Esophagus muscularis mucosa (tissue), 4 donors: Measurements from ENCODE around the gene CFAP74. TPM values are rescaled to one million over a fixed set of nuclear protein-coding genes. Genes with fewer than 3 reads are reported as not detected.

Source experiments
- DNase-seq: peaks from one replicate; pipeline ENCODE4 v3.0.0-alpha.2; 2017; ENCODE audit errors: extremely low spot score
- H3K27ac ChIP-seq, 4 donors: fragments of 200-600 bp; sonication (generic); replicated peaks in 1 of 4; 1 replicate in 3 of 4; 2 replicates in 1 of 4; pipeline ENCODE4 v1.5.1; 2016 to 2019; ENCODE audit warnings: mild to moderate bottlenecking in 1 of 4
- H3K27me3 ChIP-seq, 4 donors: fragments of 200-600 bp; sonication (generic); one replicate each; pipeline versions ENCODE4 v1.5.1 to v1.6.0; 2016 to 2019
- H3K36me3 ChIP-seq, 4 donors: fragments of 200-600 bp; sonication (generic); one replicate each; pipeline ENCODE4 v1.5.1; 2016 to 2019
- H3K4me1 ChIP-seq, 4 donors: fragments of 200-600 bp; sonication (generic); one replicate each; pipeline ENCODE4 v1.5.1; 2016 to 2019
- H3K4me3 ChIP-seq, 4 donors: fragments of 200-600 bp; sonication (generic); 1 replicate in 2 of 4; 2 replicates in 2 of 4; pipeline ENCODE4 v1.5.1; 2016 to 2019; ENCODE audit warnings: mild to moderate bottlenecking in 4 of 4, moderate library complexity in 1 of 4
- H3K9me3 ChIP-seq, 4 donors: fragments of 200-600 bp; sonication (generic); 1 replicate in 3 of 4; 2 replicates in 1 of 4; pipeline ENCODE4 v1.5.1; 2016 to 2019
- EP300 ChIP-seq: sonication (generic); formaldehyde crosslinking; IDR thresholded peaks from one replicate; pipeline ENCODE4 v1.6.1; 2017; ENCODE audit warnings: antibody characterized with exemption
- POLR2A ChIP-seq: fragments of 450-650 bp; IDR thresholded peaks from one replicate; pipeline ENCODE4 v1.6.1; 2017; ENCODE audit warnings: antibody characterized with exemption, moderate library complexity, mild to moderate bottlenecking, low read depth
- POLR2AphosphoS5 ChIP-seq, 2 donors: sonication (generic); formaldehyde crosslinking; IDR thresholded peaks; one replicate each; pipeline ENCODE4 v1.6.1; 2017; ENCODE audit warnings: antibody characterized with exemption in 2 of 2
- WGBS: methylation state at CpG from one replicate; pipeline ENCODE4 v1.1.5; 2018; 5-methylcytosine and 5-hydroxymethylcytosine counted together
- intact Hi-C: fragments of 100-400 bp; cut with DNase I; formaldehyde crosslinking; loops from one replicate; pipeline ENCODE4 v1.15.1; 2023
- total RNA-seq, 4 donors: library from RNA; depleted of rRNA; stranded (reverse); fragments of >200 nt; gene quantifications; one replicate each; pipeline versions ENCODE4 v1.1.0 to v1.2.1, GENCODE V29; 2016
- TF ChIP-seq, protein P1 (sequence below), 3 experiments: fragments of 200-600 bp in 2 of 3; fragments of 450-650 bp in 1 of 3; sonication (generic) in 2 of 3; IDR thresholded peaks; one replicate each; pipeline ENCODE4 v1.5.1; 2017 to 2019; ENCODE audit warnings: antibody characterized with exemption in 3 of 3, mild to moderate bottlenecking in 2 of 3, moderate library complexity in 1 of 3

CFAP74 gene
- total RNA-seq, 4 donors from 2014 or later = not detected

DNA sequence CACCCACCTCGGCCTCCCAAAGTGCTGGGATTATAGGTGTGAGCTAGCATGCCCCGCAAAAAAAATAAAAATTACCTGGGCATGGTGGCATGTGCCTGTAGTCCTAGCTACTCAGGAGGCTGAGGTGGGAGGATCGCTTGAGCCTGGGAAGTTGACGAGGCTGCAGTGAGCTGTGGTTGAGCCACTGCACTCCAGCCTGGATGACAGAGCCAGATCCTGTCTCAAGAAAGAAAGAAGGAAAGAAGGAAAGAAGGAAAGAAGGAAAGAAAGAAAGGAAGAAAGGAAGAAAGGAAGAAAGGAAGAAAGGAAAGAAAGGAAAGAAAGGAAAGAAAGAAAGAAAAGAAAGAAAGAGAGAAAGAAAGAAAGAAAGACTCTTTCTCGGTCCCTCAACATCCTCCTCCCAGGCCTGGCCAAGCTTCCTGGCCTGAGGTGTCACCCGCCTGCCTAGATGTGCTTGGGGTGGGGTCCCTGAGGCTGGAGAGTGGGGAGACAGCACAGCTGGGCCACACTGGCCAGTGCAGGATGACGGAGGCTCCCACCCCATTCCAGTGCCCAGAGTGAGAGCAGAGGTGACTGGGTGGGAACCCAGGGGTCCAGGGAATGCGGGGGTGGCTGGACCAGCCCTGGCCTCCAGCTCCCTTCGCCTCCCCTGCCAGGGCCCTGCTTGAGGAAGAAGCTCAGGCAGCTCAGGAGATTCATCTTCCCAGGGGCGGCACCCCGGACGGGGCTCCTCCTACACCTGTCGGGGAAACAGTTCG is 102.5 kb downstream of the CFAP74 start:
- H3K4me1 ChIP-seq = peaks cover 3 to 4% (median 3%) of the 10 kb centered on the region in 4 donors
- 79% methylated on average over 10 of the region's 14 CpGs for WGBS
- intact Hi-C loops = no loop called here
- H3K4me3 ChIP-seq = no peak overlapping the region
- H3K27me3 ChIP-seq = peaks cover 0 to 9% (median 4%) of the 10 kb centered on the region in 4 donors
- TF ChIP-seq EP300 (no peak), POLR2A (no peak), POLR2AphosphoS5 (IDR thresholded peaks at IDR 0.05) (no peak)
- TF ChIP-seq, protein P1, sequence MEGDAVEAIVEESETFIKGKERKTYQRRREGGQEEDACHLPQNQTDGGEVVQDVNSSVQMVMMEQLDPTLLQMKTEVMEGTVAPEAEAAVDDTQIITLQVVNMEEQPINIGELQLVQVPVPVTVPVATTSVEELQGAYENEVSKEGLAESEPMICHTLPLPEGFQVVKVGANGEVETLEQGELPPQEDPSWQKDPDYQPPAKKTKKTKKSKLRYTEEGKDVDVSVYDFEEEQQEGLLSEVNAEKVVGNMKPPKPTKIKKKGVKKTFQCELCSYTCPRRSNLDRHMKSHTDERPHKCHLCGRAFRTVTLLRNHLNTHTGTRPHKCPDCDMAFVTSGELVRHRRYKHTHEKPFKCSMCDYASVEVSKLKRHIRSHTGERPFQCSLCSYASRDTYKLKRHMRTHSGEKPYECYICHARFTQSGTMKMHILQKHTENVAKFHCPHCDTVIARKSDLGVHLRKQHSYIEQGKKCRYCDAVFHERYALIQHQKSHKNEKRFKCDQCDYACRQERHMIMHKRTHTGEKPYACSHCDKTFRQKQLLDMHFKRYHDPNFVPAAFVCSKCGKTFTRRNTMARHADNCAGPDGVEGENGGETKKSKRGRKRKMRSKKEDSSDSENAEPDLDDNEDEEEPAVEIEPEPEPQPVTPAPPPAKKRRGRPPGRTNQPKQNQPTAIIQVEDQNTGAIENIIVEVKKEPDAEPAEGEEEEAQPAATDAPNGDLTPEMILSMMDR (IDR thresholded peaks at IDR 0.05) = no peak
- DNase-seq = no peak
- H3K36me3 ChIP-seq = no peaks in the 10 kb centered on the region
- no peaks in the 10 kb centered on the region for H3K9me3 ChIP-seq
- no peak overlapping the region for H3K27ac ChIP-seq

DNA sequence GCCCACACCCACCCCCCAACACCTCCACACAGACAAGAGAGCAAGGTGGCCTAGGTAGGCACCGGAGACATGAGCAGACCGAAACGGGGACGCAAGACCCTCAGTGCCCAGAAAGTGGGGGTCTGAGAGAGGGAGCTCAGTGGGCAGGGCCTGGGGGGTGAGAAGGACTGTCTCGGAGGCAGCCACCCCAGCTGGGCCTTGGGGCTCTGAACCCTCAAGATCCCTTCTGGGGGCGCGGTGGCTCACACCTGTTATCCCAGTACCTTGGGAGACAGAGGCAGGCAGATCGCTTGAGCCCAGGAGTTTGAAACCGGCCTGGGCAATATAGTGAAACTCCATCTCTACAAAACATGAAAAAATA is 103.6 kb downstream of the CFAP74 start:
- TF ChIP-seq POLR2A = no peak
- TF ChIP-seq POLR2AphosphoS5 (IDR thresholded peaks at IDR 0.05) = no peak
- TF ChIP-seq, protein P1 (IDR thresholded peaks at IDR 0.05) = no peak
- no peak for TF ChIP-seq EP300
- WGBS = 84% methylated on average over 9 of the region's 9 CpGs

DNA sequence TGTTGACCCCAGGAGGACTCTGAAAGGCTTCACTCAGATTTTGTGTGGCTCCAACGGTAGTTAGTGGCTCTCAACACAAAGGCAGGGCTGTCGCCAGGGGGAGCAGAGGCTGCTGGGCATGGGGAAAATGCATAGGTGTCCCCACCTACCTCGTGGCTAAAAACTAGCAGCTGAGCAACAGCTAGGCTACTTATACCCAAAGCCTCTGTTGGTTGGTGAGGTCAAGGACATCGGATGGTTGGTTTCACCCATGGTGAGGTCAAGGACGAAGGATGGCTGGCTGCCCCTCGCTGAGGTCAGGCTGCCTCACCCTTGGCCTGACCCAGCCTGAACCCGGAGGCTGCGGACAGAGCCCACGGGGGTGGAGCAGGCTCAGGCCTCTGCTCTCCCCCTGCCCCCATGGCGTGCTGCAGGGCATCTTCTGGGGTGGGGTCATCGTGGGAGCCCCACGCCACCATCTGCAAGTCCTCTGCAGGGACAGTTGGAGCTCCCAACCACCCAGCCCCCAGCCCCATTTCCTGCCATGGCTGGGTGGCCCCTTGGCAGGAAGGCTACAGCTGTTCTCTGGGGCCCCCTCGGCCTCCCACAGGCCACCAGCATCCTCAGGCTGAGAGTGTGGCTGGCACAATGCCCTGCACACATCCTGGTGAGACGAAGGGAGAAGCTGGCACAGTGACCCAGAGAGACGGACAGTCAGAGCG is 104.2 kb downstream of the CFAP74 start:
- H3K9me3 ChIP-seq = no peaks in the 10 kb centered on the region
- DNase-seq = no peak
- peaks cover 0 to 22% (median 9%) of the 10 kb centered on the region in 4 donors for H3K27me3 ChIP-seq
- TF ChIP-seq POLR2AphosphoS5 (IDR thresholded peaks at IDR 0.05) = no peak
- no peak for TF ChIP-seq POLR2A
- TF ChIP-seq, protein P1 (IDR thresholded peaks at IDR 0.05) = no peak
- TF ChIP-seq EP300 = no peak
- peaks cover 9 to 11% (median 10%) of the 10 kb centered on the region in 4 donors for H3K4me1 ChIP-seq
- no peaks in the 10 kb centered on the region for H3K36me3 ChIP-seq
- WGBS = 37% methylated on average over 4 of the region's 16 CpGs
- intact Hi-C loops = no loop called here
- H3K27ac ChIP-seq = no peak overlapping the region
- no peak overlapping the region for H3K4me3 ChIP-seq

More for the DNA sequence above, 103.6 kb downstream of the CFAP74 start:
- Histone ChIP-seq H3K36me3 (no peaks in the 10 kb centered on the region), H3K4me1 (peaks cover 4 to 6% (median 5%) of the 10 kb centered on the region in 4 donors), H3K4me3 (no peak overlapping the region), H3K9me3 (no peaks in the 10 kb centered on the region), H3K27me3 (peaks cover 0 to 19% (median 8%) of the 10 kb centered on the region in 4 donors), H3K27ac (no peak overlapping the region)
- no peak for DNase-seq
- intact Hi-C loops = no loop called here

DNA sequence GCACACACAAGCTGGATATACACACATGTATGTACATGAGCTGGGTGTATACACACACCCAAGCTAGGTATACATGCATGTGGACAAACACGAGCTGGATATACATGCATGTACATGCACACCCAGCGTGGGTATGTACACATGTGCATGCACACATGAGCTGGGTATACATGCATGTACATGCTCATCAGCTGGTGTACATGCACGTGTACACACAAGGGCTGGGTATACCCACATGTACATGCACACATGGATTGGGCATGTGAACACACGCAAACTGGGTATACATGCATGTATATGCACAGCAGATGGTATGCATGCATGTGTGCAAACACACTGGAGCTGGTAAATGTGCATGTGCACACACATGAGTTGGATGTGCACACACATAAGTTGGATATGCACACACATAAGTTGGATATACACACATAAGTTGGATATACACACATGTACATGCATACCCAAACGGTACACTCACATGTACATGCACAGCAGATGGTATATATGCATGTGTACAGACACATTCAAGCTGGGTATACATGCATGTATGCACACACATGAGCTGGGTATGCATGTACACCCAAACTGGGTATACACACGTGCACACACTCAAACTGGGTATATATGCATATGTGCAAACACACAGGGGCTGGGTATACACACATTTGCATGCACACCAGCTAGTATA is 105.2 kb downstream of the CFAP74 start:
- Histone ChIP-seq H3K27me3 (peaks cover 0 to 22% (median 9%) of the 10 kb centered on the region in 4 donors), H3K36me3 (no peaks in the 10 kb centered on the region), H3K4me1 (peaks cover 16 to 21% (median 19%) of the 10 kb centered on the region in 4 donors), H3K9me3 (no peaks in the 10 kb centered on the region), H3K27ac (no peak overlapping the region), H3K4me3 (no peak overlapping the region)
- TF ChIP-seq, protein P1 (IDR thresholded peaks at IDR 0.05) = no peak
- TF ChIP-seq EP300 (no peak), POLR2A (no peak), POLR2AphosphoS5 (IDR thresholded peaks at IDR 0.05) (no peak)
- WGBS = 91% methylated on average over 5 of the region's 6 CpGs
- no peak for DNase-seq
- intact Hi-C loops = no loop called here
